SU-DHL-6 (cell line): ENCODE measurements around the gene PRDM16.

Experiments used
- H2AFZ ChIP-seq: fragments of 200-600 bp; sonication (generic); 2 replicates; pipeline ENCODE4 v1.6.1; 2014; ENCODE audit warnings: low read depth, mild to moderate bottlenecking, moderate library complexity, mixed read lengths, antibody characterized with exemption, low read length; ENCODE audit not compliant: severe bottlenecking
- H3F3A ChIP-seq: fragments of 200-600 bp; shearing (Covaris generic); 2 replicates; pipeline ENCODE4 v1.6.0; 2016; ENCODE audit warnings: antibody characterized with exemption, mild to moderate bottlenecking; ENCODE audit not compliant: insufficient read depth
- H3K27ac ChIP-seq: fragments of 200-600 bp; sonication (generic); 2 replicates; pipeline ENCODE4 v1.5.1; 2016; ENCODE audit warnings: low read depth, mild to moderate bottlenecking, low read length, moderate library complexity, mixed read lengths
- H3K27me3 ChIP-seq: fragments of 200-600 bp; sonication (generic), shearing (Covaris generic); 2 replicates; pipeline ENCODE4 v1.6.0; 2014; ENCODE audit warnings: mild to moderate bottlenecking, low read length
- H3K36me3 ChIP-seq: fragments of 200-600 bp; sonication (generic); 2 replicates; pipeline ENCODE4 v1.6.1; 2014; ENCODE audit warnings: mild to moderate bottlenecking, low read length, mixed read lengths
- H3K4me2 ChIP-seq: fragments of 300-600, 200-600 bp; shearing (Covaris generic), sonication (generic); 2 replicates; pipeline ENCODE4 v1.6.0; 2014; ENCODE audit warnings: low read length, low read depth, mild to moderate bottlenecking; ENCODE audit not compliant: poor library complexity, severe bottlenecking
- H3K4me3 ChIP-seq: fragments of 200-600 bp; sonication (generic); 2 replicates; pipeline ENCODE4 v1.5.1; 2014; ENCODE audit warnings: antibody characterized with exemption, low read length, mild to moderate bottlenecking, mixed read lengths; ENCODE audit not compliant: insufficient read depth, poor library complexity, severe bottlenecking
- H3K79me2 ChIP-seq: fragments of 200-600 bp; sonication (generic); 2 replicates; pipeline ENCODE4 v1.6.1; 2014; ENCODE audit warnings: mild to moderate bottlenecking, low read length, moderate library complexity; ENCODE audit not compliant: insufficient read depth
- H3K9ac ChIP-seq: fragments of 200-600 bp; sonication (generic); 2 replicates; pipeline ENCODE4 v1.7.0; 2014; ENCODE audit warnings: mild to moderate bottlenecking, low read length
- H3K9me2 ChIP-seq: fragments of 200-600 bp; sonication (generic); replicated peaks from 2 replicates; pipeline ENCODE4 v1.6.1; 2014; ENCODE audit warnings: low read length; ENCODE audit not compliant: insufficient read depth
- H3K9me3 ChIP-seq: fragments of 200-600 bp; sonication (generic); 2 replicates; pipeline ENCODE4 v1.6.1; 2014; ENCODE audit warnings: low read length, mixed read lengths; ENCODE audit not compliant: insufficient read depth
- H4K20me1 ChIP-seq: fragments of 200-600 bp; sonication (generic); 2 replicates; pipeline ENCODE4 v1.6.1; 2014; ENCODE audit warnings: low read depth, mild to moderate bottlenecking, antibody characterized with exemption, low read length, moderate library complexity, mixed read lengths
- CTCF ChIP-seq: fragments of 200-600 bp; sonication (generic); IDR thresholded peaks from one replicate; pipeline ENCODE4 v1.5.1; 2017; ENCODE audit warnings: antibody characterized with exemption, mild to moderate bottlenecking, low read length, moderate library complexity; ENCODE audit not compliant: insufficient read depth, poor library complexity, severe bottlenecking
- EZH2phosphoT487 ChIP-seq: fragments of 200-600 bp; sonication (generic), shearing (Covaris generic); conservative IDR thresholded peaks from 2 replicates; pipeline ENCODE4 v1.6.1; 2018; ENCODE audit warnings: mild to moderate bottlenecking, antibody characterized with exemption, low read length, moderate library complexity, mixed read lengths

The PRDM16 gene

GRCh38 chr1:3384407-3384806 is 315.4 kb downstream of the PRDM16 start:
- H4K20me1 ChIP-seq, result no peaks in the 10 kb centered on the region
- no peak overlapping the region for H3K27ac ChIP-seq
- no peak overlapping the region for H2AFZ ChIP-seq
- H3K4me2 ChIP-seq, result no peak overlapping the region
- no peak overlapping the region for H3K4me3 ChIP-seq
- no peaks in the 10 kb centered on the region for H3K79me2 ChIP-seq
- H3K27me3 ChIP-seq, result no peaks in the 10 kb centered on the region
- H3K9me2 ChIP-seq, result no peaks in the 10 kb centered on the region
- no peaks in the 10 kb centered on the region for H3K9me3 ChIP-seq
- H3K9ac ChIP-seq, result no peak overlapping the region
- TF ChIP-seq CTCF, result no peak
- TF ChIP-seq EZH2phosphoT487, result no peak
- H3F3A ChIP-seq, result no peaks in the 10 kb centered on the region
- no peaks in the 10 kb centered on the region for H3K36me3 ChIP-seq

GRCh38 chr1:3386205-3387002 is 317.4 kb downstream of the PRDM16 start:
- no peaks in the 10 kb centered on the region for H4K20me1 ChIP-seq

GRCh38 chr1:3387401-3387800 is 318.4 kb downstream of the PRDM16 start:
- Histone ChIP-seq H3K9me2 (no peaks in the 10 kb centered on the region), H3K4me2 (no peak overlapping the region), H3K27ac (no peak overlapping the region), H4K20me1 (no peaks in the 10 kb centered on the region), H3F3A (no peaks in the 10 kb centered on the region), H3K4me3 (no peak overlapping the region), H2AFZ (no peak overlapping the region), H3K9ac (no peak overlapping the region), H3K79me2 (no peaks in the 10 kb centered on the region), H3K9me3 (no peaks in the 10 kb centered on the region), H3K27me3 (no peaks in the 10 kb centered on the region), H3K36me3 (no peaks in the 10 kb centered on the region)
- no peak for TF ChIP-seq EZH2phosphoT487
- TF ChIP-seq CTCF, result no peak

More at GRCh38 chr1:3386205-3387002, 317.4 kb downstream of the PRDM16 start:
- Histone ChIP-seq H3K9me3 (no peaks in the 10 kb centered on the region), H3K4me2 (no peak overlapping the region), H3K27me3 (no peaks in the 10 kb centered on the region), H3K36me3 (no peaks in the 10 kb centered on the region), H2AFZ (no peak overlapping the region), H3F3A (no peaks in the 10 kb centered on the region), H3K4me3 (no peak overlapping the region), H3K79me2 (no peaks in the 10 kb centered on the region), H3K9ac (no peak overlapping the region), H3K9me2 (no peaks in the 10 kb centered on the region), H3K27ac (no peak overlapping the region)
- no peak for TF ChIP-seq CTCF
- no peak for TF ChIP-seq EZH2phosphoT487
